ENCODE results near the gene NUDT21. TPM values are rescaled to one million over a fixed set of nuclear protein-coding genes. Genes with fewer than 3 reads are reported as not detected.

The NUDT21 gene
- total RNA-seq, 1 donor from 2014 or later: 313 TPM

GRCh38 chr16:56450275-56450985, 702 bp downstream of the NUDT21 start:
- H3K36me3 Mint-ChIP-seq (ENCODE audit: low read depth): peaks cover 35% of the 10 kb centered on the region
- H3K27me3 Mint-ChIP-seq (ENCODE audit: insufficient read depth): no peaks in the 10 kb centered on the region
- peak overlapping the region; percentile 97 for H3K27ac Mint-ChIP-seq
- intact Hi-C loops (cut with micrococcal nuclease): loop anchor here (1.0 to 5.0 kb wide), 8 partner anchors 26 to 1942 kb away; partner anchors contain the start of genes GINS3, HERPUD1, MT1E and MT1X
- peaks cover 57% of the 10 kb centered on the region for H3K4me1 Mint-ChIP-seq (ENCODE audit: low read depth)
- peak overlapping the region; percentile 97 for H3K4me3 Mint-ChIP-seq
- no peak for DNase-seq (ENCODE audit: low spot score)
- no peaks in the 10 kb centered on the region for H3K9me3 Mint-ChIP-seq

- peaks cover 50% of the 10 kb centered on the region for H3K4me1 Mint-ChIP-seq (ENCODE audit: low read depth)
- intact Hi-C loops (cut with micrococcal nuclease): no loop called here
- peaks cover 25% of the 10 kb centered on the region for H3K36me3 Mint-ChIP-seq (ENCODE audit: low read depth)
- H3K27ac Mint-ChIP-seq: peak overlapping the region; percentile 89
- no peaks in the 10 kb centered on the region for H3K9me3 Mint-ChIP-seq
- no peaks in the 10 kb centered on the region for H3K27me3 Mint-ChIP-seq (ENCODE audit: insufficient read depth)
- peak overlapping the region; percentile 59 for H3K4me3 Mint-ChIP-seq
- no peak for DNase-seq (ENCODE audit: low spot score)
Measured at GRCh38 chr16:56448005-56448404, 3.1 kb downstream of the NUDT21 start.

- Mint-ChIP-seq H3K27me3 (ENCODE audit: insufficient read depth) (no peaks in the 10 kb centered on the region), H3K9me3 (no peaks in the 10 kb centered on the region), H3K4me3 (peak overlapping the region; percentile 59), H3K36me3 (ENCODE audit: low read depth) (peaks cover 28% of the 10 kb centered on the region), H3K4me1 (ENCODE audit: low read depth) (peaks cover 43% of the 10 kb centered on the region), H3K27ac (peak overlapping the region; percentile 89)
- intact Hi-C loops (cut with micrococcal nuclease): no loop called here
- no peak for DNase-seq (ENCODE audit: low spot score)
Measured at GRCh38 chr16:56447286-56447685, 3.8 kb downstream of the NUDT21 start.

DNA sequence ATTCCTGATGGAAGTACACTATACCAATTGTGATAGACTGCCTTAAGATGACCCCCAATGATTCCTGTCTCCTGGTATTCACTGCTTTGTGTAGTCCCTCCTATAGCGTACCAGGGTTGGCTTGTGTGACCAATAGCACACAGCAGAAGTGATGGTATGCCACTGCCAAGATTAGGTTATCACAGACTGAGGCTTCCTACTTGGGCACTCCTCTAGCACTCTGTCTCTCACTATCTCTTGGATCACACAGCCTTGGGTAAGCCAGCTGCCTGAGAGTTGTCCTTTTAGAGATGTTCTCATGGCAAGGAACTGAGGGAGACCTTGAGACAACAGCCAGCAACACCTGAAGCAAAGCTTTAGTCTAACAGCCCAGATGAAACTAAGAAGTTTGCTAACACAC, 13.1 kb downstream of the NUDT21 start:
- no peaks in the 10 kb centered on the region for H3K9me3 Mint-ChIP-seq
- H3K4me3 Mint-ChIP-seq: no peak overlapping the region
- peaks cover 12% of the 10 kb centered on the region for H3K4me1 Mint-ChIP-seq (ENCODE audit: low read depth)
- no peak overlapping the region for H3K27ac Mint-ChIP-seq
- no peaks in the 10 kb centered on the region for H3K27me3 Mint-ChIP-seq (ENCODE audit: insufficient read depth)
- intact Hi-C loops (cut with micrococcal nuclease): no loop called here
- no peak for DNase-seq (ENCODE audit: low spot score)
- peaks cover 48% of the 10 kb centered on the region for H3K36me3 Mint-ChIP-seq (ENCODE audit: low read depth)

DNA sequence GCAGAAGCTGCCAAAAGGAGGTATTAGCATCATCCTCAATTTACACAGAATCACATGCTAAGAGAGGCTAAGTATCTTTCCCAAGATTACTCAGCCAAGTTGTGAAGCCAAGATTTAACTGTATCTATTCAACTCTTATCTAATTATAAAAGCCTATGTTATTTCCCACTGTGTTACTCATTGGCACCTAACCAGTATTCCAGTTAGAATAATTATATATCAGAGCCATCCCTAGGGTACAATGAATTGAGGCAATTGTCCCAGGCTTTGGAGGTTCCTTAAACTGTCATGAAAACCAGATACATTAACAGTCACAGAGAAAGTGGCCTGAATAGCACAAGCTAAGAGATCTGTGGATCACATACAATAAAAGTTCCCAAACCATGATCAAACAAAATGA, 14.9 kb downstream of the NUDT21 start:
- Mint-ChIP-seq H3K27ac (no peak overlapping the region), H3K9me3 (no peaks in the 10 kb centered on the region), H3K36me3 (ENCODE audit: low read depth) (peaks cover 51% of the 10 kb centered on the region), H3K27me3 (ENCODE audit: insufficient read depth) (no peaks in the 10 kb centered on the region), H3K4me1 (ENCODE audit: low read depth) (peaks cover 12% of the 10 kb centered on the region), H3K4me3 (no peak overlapping the region)
- DNase-seq (ENCODE audit: low spot score): no peak
- intact Hi-C loops (cut with micrococcal nuclease): no loop called here

DNA sequence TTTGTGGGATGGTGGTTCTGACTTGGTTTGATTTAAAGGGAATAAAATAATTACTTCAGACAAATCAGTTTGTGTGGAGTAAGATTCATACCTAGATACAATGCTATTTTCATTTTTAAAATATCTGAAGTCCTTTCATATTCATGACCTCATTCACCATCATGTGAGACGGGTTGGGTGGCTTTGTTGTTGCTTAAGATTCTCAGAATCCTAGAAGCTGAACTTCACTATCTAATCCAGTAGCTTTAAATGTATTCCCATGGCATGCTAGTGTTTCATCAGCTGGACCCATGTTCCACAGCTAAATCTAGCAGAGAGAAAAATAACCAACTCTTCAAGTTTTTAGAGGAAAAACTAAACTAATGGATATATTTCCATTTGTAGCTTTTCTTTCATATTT, 23.0 kb downstream of the NUDT21 start:
- Mint-ChIP-seq H3K27me3 (ENCODE audit: insufficient read depth) (peaks cover 4% of the 10 kb centered on the region), H3K27ac (no peak overlapping the region), H3K4me1 (ENCODE audit: low read depth) (peaks cover 22% of the 10 kb centered on the region), H3K36me3 (ENCODE audit: low read depth) (peaks cover 25% of the 10 kb centered on the region), H3K4me3 (no peak overlapping the region), H3K9me3 (no peaks in the 10 kb centered on the region)
- no peak for DNase-seq (ENCODE audit: low spot score)
- intact Hi-C loops (cut with micrococcal nuclease): no loop called here

DNA sequence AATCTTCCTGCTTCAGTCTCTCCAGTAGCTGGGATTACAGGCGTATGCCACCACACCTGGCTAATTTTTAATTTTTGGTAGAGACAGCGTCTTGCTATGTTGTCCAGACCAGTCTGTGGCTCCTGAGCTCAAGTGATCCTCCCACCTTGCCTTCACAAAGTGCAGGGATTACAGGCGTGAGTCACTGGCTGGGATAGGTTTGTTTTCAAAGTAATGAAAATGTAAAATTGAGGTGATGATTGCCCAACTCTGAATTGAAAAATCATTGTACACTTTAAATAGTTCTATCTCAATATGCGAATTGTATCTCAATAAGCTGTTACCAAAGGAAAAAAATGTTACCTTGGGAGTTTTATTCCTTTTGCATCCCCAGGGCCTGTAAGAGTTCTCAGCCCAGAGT, 24.5 kb downstream of the NUDT21 start:
- Mint-ChIP-seq H3K27ac (peak overlapping the region; percentile 32), H3K36me3 (ENCODE audit: low read depth) (peaks cover 15% of the 10 kb centered on the region), H3K27me3 (ENCODE audit: insufficient read depth) (peaks cover 4% of the 10 kb centered on the region), H3K9me3 (no peaks in the 10 kb centered on the region), H3K4me3 (peak overlapping the region; percentile 82), H3K4me1 (ENCODE audit: low read depth) (peaks cover 35% of the 10 kb centered on the region)
- intact Hi-C loops (cut with micrococcal nuclease): no loop called here
- DNase-seq (ENCODE audit: low spot score): no peak

DNA sequence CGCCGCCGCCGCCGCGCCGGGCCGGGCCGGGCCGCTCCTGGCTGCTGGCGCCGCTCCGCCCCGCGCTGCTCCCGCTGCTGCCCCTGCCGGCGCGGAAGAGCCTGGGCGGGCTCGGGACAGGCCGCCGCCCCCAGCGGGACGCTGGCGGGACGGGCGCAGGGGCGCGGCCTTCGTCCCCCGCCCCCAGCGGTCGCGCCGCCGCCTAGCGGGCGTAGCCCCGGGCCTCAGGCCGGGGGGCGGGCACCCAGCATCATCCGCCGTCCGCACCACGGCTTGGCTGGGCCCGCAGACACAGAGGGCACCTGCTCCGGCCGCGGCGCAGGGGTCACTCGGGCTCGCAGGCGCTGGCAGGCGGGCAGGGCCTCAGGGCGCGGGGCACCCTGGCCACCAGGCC, 25.7 kb downstream of the NUDT21 start, which contains the start of gene AMFR:
Gene AMFR (minus strand): TSS at position 107 of the 394 bp plus-strand sequence. CDS start 218 bp downstream, outside the sequence.
- intact Hi-C loops (cut with micrococcal nuclease): loop anchor here (1.0 kb wide), 2 partner anchors 26 to 257 kb away; partner anchors contain the start of genes MT1X, NUDT21 and OGFOD1
- Mint-ChIP-seq H3K36me3 (ENCODE audit: low read depth) (peaks cover 5% of the 10 kb centered on the region), H3K4me3 (peak within 1 kb of the TSS; percentile 98), H3K4me1 (ENCODE audit: low read depth) (peaks cover 35% of the 10 kb centered on the region), H3K27me3 (ENCODE audit: insufficient read depth) (peaks cover 4% of the 10 kb centered on the region), H3K9me3 (no peaks in the 10 kb centered on the region), H3K27ac (peak within 1 kb of the TSS; percentile 85)
- DNase-seq (ENCODE audit: low spot score): peak; percentile 73

- Mint-ChIP-seq H3K27ac (no peak overlapping the region), H3K9me3 (no peaks in the 10 kb centered on the region), H3K4me1 (ENCODE audit: low read depth) (peaks cover 35% of the 10 kb centered on the region), H3K36me3 (ENCODE audit: low read depth) (peaks cover 2% of the 10 kb centered on the region), H3K4me3 (peak overlapping the region; percentile 98), H3K27me3 (ENCODE audit: insufficient read depth) (peaks cover 4% of the 10 kb centered on the region)
- peak; percentile 26 for DNase-seq (ENCODE audit: low spot score)
- intact Hi-C loops (cut with micrococcal nuclease): loop anchor here (1.0 kb wide), 3 partner anchors 26 to 257 kb away; partner anchors contain the start of genes MT1X, NUDT21 and OGFOD1
Measured at GRCh38 chr16:56424791-56425438, 26.2 kb downstream of the NUDT21 start.

DNA sequence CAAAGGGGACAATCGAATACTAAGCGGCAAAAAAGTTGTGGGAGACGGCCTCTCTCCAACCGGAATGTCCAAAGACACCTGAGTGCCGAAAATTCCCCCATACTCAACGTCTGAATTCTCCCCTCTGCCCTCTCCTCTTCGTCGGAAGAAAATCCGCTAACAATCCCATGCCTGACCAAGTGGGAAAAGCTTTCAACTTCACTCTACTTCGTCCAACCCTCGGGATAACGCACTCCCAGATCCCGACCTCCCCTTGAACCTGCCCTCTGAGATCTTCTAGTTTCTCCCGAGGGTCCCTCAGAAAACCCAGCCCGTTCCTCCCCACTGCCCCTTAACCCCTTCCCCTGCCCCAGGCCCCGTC, 26.7 kb downstream of the NUDT21 start:
- H3K9me3 Mint-ChIP-seq: no peaks in the 10 kb centered on the region
- DNase-seq (ENCODE audit: low spot score): no peak
- peak overlapping the region; percentile 98 for H3K4me3 Mint-ChIP-seq
- peaks cover 2% of the 10 kb centered on the region for H3K36me3 Mint-ChIP-seq (ENCODE audit: low read depth)
- peak overlapping the region; percentile 85 for H3K27ac Mint-ChIP-seq
- H3K4me1 Mint-ChIP-seq (ENCODE audit: low read depth): peaks cover 35% of the 10 kb centered on the region
- intact Hi-C loops (cut with micrococcal nuclease): loop anchor here (1.0 kb wide), 1 partner anchor 67 kb away; no protein-coding TSS in a partner anchor
- peaks cover 4% of the 10 kb centered on the region for H3K27me3 Mint-ChIP-seq (ENCODE audit: insufficient read depth)

DNA sequence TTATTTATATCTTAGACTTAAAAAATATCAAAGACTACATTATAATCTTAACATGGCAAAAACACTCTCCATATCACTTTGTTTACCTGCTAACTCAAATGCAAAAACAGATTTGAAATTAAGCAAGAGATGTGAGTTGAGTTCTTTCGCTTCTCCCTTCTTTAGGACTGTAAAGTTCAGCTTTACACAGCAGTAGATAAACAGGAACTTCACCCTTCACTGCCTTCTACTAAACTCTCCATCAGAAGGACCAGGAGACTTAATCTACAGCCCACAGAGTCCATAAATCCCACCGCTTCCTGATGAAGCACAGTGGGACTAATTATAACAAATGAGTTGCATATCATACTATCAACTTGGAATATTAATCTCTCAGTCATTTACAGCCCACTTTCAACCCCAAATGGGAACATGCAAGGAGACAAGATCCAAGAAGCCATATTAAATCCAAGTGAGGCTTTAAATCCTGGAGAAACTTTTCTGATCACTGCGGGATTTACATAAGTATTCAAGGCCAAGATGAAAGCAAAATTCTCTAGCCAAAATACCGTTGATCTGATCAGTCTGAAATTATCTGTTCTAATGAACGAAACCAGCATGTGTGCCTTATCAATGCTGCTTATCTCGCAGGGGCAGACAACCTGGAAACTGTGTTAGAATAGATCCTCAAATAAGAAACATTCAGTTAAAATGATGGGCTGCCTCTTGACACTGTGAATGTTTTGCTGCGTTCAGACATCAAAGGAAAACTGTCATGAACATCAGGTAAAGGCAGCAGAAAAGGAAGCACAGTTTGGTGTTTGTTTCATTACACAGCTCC, 27.3 kb downstream of the NUDT21 start:
- intact Hi-C loops (cut with micrococcal nuclease): loop anchor here (1.0 kb wide), 1 partner anchor 66 kb away; no protein-coding TSS in a partner anchor
- H3K27me3 Mint-ChIP-seq (ENCODE audit: insufficient read depth): peaks cover 4% of the 10 kb centered on the region
- H3K27ac Mint-ChIP-seq: peak overlapping the region; percentile 85
- H3K36me3 Mint-ChIP-seq (ENCODE audit: low read depth): peaks cover 2% of the 10 kb centered on the region
- peaks cover 35% of the 10 kb centered on the region for H3K4me1 Mint-ChIP-seq (ENCODE audit: low read depth)
- peak overlapping the region; percentile 98 for H3K4me3 Mint-ChIP-seq
- no peaks in the 10 kb centered on the region for H3K9me3 Mint-ChIP-seq
- DNase-seq (ENCODE audit: low spot score): no peak

- no peaks in the 10 kb centered on the region for H3K9me3 Mint-ChIP-seq
- DNase-seq (ENCODE audit: low spot score): no peak
- H3K4me3 Mint-ChIP-seq: peak overlapping the region; percentile 71
- H3K27me3 Mint-ChIP-seq (ENCODE audit: insufficient read depth): peaks cover 4% of the 10 kb centered on the region
- H3K4me1 Mint-ChIP-seq (ENCODE audit: low read depth): peaks cover 35% of the 10 kb centered on the region
- intact Hi-C loops (cut with micrococcal nuclease): no loop called here
- peaks cover 2% of the 10 kb centered on the region for H3K36me3 Mint-ChIP-seq (ENCODE audit: low read depth)
- H3K27ac Mint-ChIP-seq: peak overlapping the region; percentile 5
Measured at GRCh38 chr16:56422896-56423441, 28.2 kb downstream of the NUDT21 start.

Measured in activated T-helper 1 cell treated with anti-CD3 and anti-CD28 coated beads, Interleukin-12 subunit alpha, Interleukin-12 subunit beta, Interleukin-2, Interleukin-4 antibody, amounts not matched to agents 30 ng/mL and 10 ng/mL and 1 ng/mL, durations not matched to agents 14 hours and 24 hours and 36 hours (primary cell).